GM08714 (cell line): ENCODE results near the gene COBL.

Experiments used
- H3K4me3 ChIP-seq: fragments of 200-500 bp; sonication (Bioruptor generic); 2 replicates; pipeline ENCODE4 v1.5.1; 2014; ENCODE audit warnings: mild to moderate bottlenecking, low read length, inconsistent platforms
- ZNF274 ChIP-seq: IDR thresholded peaks from 2 replicates; pipeline ENCODE4 v1.6.1; 2012; ENCODE audit warnings: mild to moderate bottlenecking, low read depth, low read length

COBL gene

GRCh38 chr7:51235593-51236313 is 80.9 kb downstream of the COBL start:
- no peak for TF ChIP-seq ZNF274
- H3K4me3 ChIP-seq: no peak overlapping the region

GRCh38 chr7:51234609-51235308 is 81.8 kb downstream of the COBL start:
- TF ChIP-seq ZNF274: no peak
- H3K4me3 ChIP-seq: no peak overlapping the region

GRCh38 chr7:51234139-51234538 is 82.5 kb downstream of the COBL start:
- no peak for TF ChIP-seq ZNF274
- H3K4me3 ChIP-seq: no peak overlapping the region

- no peak for TF ChIP-seq ZNF274
- H3K4me3 ChIP-seq: no peak overlapping the region
Measured at GRCh38 chr7:51233374-51233773, 83.2 kb downstream of the COBL start.

GRCh38 chr7:51230723-51231122 is 85.9 kb downstream of the COBL start:
- no peak overlapping the region for H3K4me3 ChIP-seq
- TF ChIP-seq ZNF274: no peak

- TF ChIP-seq ZNF274: no peak
- H3K4me3 ChIP-seq: no peak overlapping the region
Measured at GRCh38 chr7:51230324-51230625, 86.3 kb downstream of the COBL start.

GRCh38 chr7:51229620-51230323 is 86.8 kb downstream of the COBL start:
- no peak for TF ChIP-seq ZNF274
- H3K4me3 ChIP-seq: no peak overlapping the region

GRCh38 chr7:51229106-51229537 is 87.5 kb downstream of the COBL start:
- no peak for TF ChIP-seq ZNF274
- no peak overlapping the region for H3K4me3 ChIP-seq

GRCh38 chr7:51228386-51228958 is 88.1 kb downstream of the COBL start:
- no peak overlapping the region for H3K4me3 ChIP-seq
- TF ChIP-seq ZNF274: no peak

- no peak overlapping the region for H3K4me3 ChIP-seq
- no peak for TF ChIP-seq ZNF274
Measured at GRCh38 chr7:51227861-51228260, 88.7 kb downstream of the COBL start.

- no peak for TF ChIP-seq ZNF274
- no peak overlapping the region for H3K4me3 ChIP-seq
Measured at GRCh38 chr7:51226916-51227535, 89.6 kb downstream of the COBL start.

GRCh38 chr7:51226063-51226755 is 90.4 kb downstream of the COBL start:
- no peak overlapping the region for H3K4me3 ChIP-seq
- TF ChIP-seq ZNF274: no peak

- H3K4me3 ChIP-seq: no peak overlapping the region
- TF ChIP-seq ZNF274: no peak
Measured at GRCh38 chr7:51224811-51225595, 91.6 kb downstream of the COBL start.

GRCh38 chr7:51223505-51223904 is 93.1 kb downstream of the COBL start:
- TF ChIP-seq ZNF274: no peak

More at GRCh38 chr7:51223505-51223904, 93.1 kb downstream of the COBL start:
- no peak overlapping the region for H3K4me3 ChIP-seq
